NCI-H1048 (cell line): ENCODE results near the gene ZFAND3.

Experiments used
- DNase-seq: peaks from one replicate; lab custom pipeline; 2025; lab: John Stamatoyannopoulos, UW

Gene ZFAND3

GRCh38 chr6:37827603-37828265 is 8.2 kb downstream of the ZFAND3 start:
- DNase-seq: no peak

- DNase-seq: no peak
Observed at GRCh38 chr6:37830225-37830624, 10.7 kb downstream of the ZFAND3 start.

- DNase-seq: no peak
Observed at GRCh38 chr6:37831457-37831856, 11.9 kb downstream of the ZFAND3 start.

- DNase-seq: no peak
Observed at GRCh38 chr6:37835923-37836322, 16.4 kb downstream of the ZFAND3 start.

- no peak for DNase-seq
Observed at GRCh38 chr6:37838219-37838921, 18.8 kb downstream of the ZFAND3 start.

GRCh38 chr6:37840143-37840939 is 20.8 kb downstream of the ZFAND3 start:
- DNase-seq: no peak

GRCh38 chr6:37840940-37841300 is 21.4 kb downstream of the ZFAND3 start:
- DNase-seq: no peak

- no peak for DNase-seq
Observed at GRCh38 chr6:37845026-37845911, 25.7 kb downstream of the ZFAND3 start.

GRCh38 chr6:37845930-37846329 is 26.4 kb downstream of the ZFAND3 start:
- DNase-seq: no peak

- no peak for DNase-seq
Observed at GRCh38 chr6:37847704-37848103, 28.2 kb downstream of the ZFAND3 start.

- DNase-seq: no peak
Observed at GRCh38 chr6:37848371-37848770, 28.8 kb downstream of the ZFAND3 start.

- DNase-seq: no peak
Observed at GRCh38 chr6:37850260-37850659, 30.7 kb downstream of the ZFAND3 start.

- no peak for DNase-seq
Observed at GRCh38 chr6:37850728-37851285, 31.3 kb downstream of the ZFAND3 start.

- no peak for DNase-seq
Observed at GRCh38 chr6:37851997-37852524, 32.5 kb downstream of the ZFAND3 start.

- DNase-seq: no peak
Observed at GRCh38 chr6:37856285-37856684, 36.8 kb downstream of the ZFAND3 start.

GRCh38 chr6:37858363-37858762 is 38.8 kb downstream of the ZFAND3 start:
- no peak for DNase-seq

GRCh38 chr6:37860226-37860839 is 40.8 kb downstream of the ZFAND3 start:
- DNase-seq: no peak

- DNase-seq: no peak
Observed at GRCh38 chr6:37861452-37861851, 41.9 kb downstream of the ZFAND3 start.

GRCh38 chr6:37862430-37862829 is 42.9 kb downstream of the ZFAND3 start:
- DNase-seq: no peak

GRCh38 chr6:37862992-37863391 is 43.5 kb downstream of the ZFAND3 start:
- DNase-seq: no peak

GRCh38 chr6:37864250-37864649 is 44.7 kb downstream of the ZFAND3 start:
- DNase-seq: no peak
